Sigmoid colon (tissue), 7 donors: ENCODE measurements around the gene ASB4. TPM values are rescaled to one million over a fixed set of nuclear protein-coding genes. Genes with fewer than 3 reads are reported as not detected.

Source experiments
- DNase-seq: peaks from one replicate; pipeline ENCODE4 v3.0.0-alpha.2; 2019
- H3K27ac ChIP-seq, 4 donors: fragments of 200-600 bp; sonication (generic); one replicate each; pipeline ENCODE4 v1.5.1; 2016 to 2019; ENCODE audit warnings: mild to moderate bottlenecking in 1 of 4
- H3K27me3 ChIP-seq, 3 donors: fragments of 200-600 bp; sonication (generic); one replicate each; pipeline ENCODE4 v1.5.1; 2019; ENCODE audit warnings: mild to moderate bottlenecking in 1 of 3
- H3K36me3 ChIP-seq, 4 donors: fragments of 200-600 bp; sonication (generic); one replicate each; pipeline ENCODE4 v1.5.1; 2016 to 2019
- H3K4me1 ChIP-seq, 4 donors: fragments of 200-600 bp; sonication (generic); one replicate each; pipeline ENCODE4 v1.5.1; 2017 to 2019
- H3K4me3 ChIP-seq, 4 donors: fragments of 200-600 bp; sonication (generic); one replicate each; pipeline ENCODE4 v1.5.1; 2017 to 2019; ENCODE audit warnings: mild to moderate bottlenecking in 2 of 4, moderate library complexity in 1 of 4
- H3K9me3 ChIP-seq, 4 donors: fragments of 200-600 bp in 3 of 4; sonication (generic) in 3 of 4; one replicate each; pipeline versions ENCODE4 v1.5.1 to v1.6.1; 2013 to 2019
- EP300 ChIP-seq, 4 donors: sonication (generic); formaldehyde crosslinking; IDR thresholded peaks; one replicate each; pipeline ENCODE4 v1.6.1; 2017; ENCODE audit warnings: antibody characterized with exemption in 4 of 4
- POLR2A ChIP-seq, 2 donors: fragments of 450-650 bp; IDR thresholded peaks; one replicate each; pipeline ENCODE4 v1.6.1; 2016; ENCODE audit warnings: antibody characterized with exemption in 2 of 2, mild to moderate bottlenecking in 2 of 2, moderate library complexity in 2 of 2
- POLR2AphosphoS5 ChIP-seq, 4 donors: sonication (generic); formaldehyde crosslinking; IDR thresholded peaks; one replicate each; pipeline ENCODE4 v1.6.1; 2017; ENCODE audit warnings: antibody characterized with exemption in 4 of 4
- WGBS, 2 donors: extraction: QIAGEN DNeasy Blood & Tissue Kit; methylation state at CpG; one replicate each; pipeline ENCODE4 v1.1.7; 2013; 5-methylcytosine and 5-hydroxymethylcytosine counted together
- intact Hi-C: fragments of 100-400 bp; cut with DNase I; formaldehyde crosslinking; loops from one replicate; pipeline ENCODE4 v1.15.1; 2023
- polyA plus RNA-seq, 3 donors: library from polyadenylated mRNA; stranded (reverse); fragments of 200-250 nt; gene quantifications; one replicate each; pipeline ENCODE4 v1.2.3, GENCODE V29; 2013
- total RNA-seq, 4 donors: library from RNA; depleted of rRNA; stranded (reverse); fragments of >200 nt; gene quantifications; one replicate each; pipeline ENCODE4 v1.1.0, GENCODE V29; 2016
- TF ChIP-seq, protein P1 (sequence below), 4 experiments: fragments of 450-650 bp in 3 of 4; fragments of 200-600 bp in 1 of 4; IDR thresholded peaks; one replicate each; pipeline ENCODE4 v1.5.1; 2016 to 2019; ENCODE audit warnings: antibody characterized with exemption in 4 of 4, mild to moderate bottlenecking in 3 of 4, moderate library complexity in 2 of 4
- donor health status: healthy with polysubstance abuse.
- donor health status: Bipolar disorder and iron deficiency.
- donor health status: healthy.

Gene ASB4
- total and polyA plus RNA-seq, 7 donors: 0.19 TPM; not detected in 6

DNA sequence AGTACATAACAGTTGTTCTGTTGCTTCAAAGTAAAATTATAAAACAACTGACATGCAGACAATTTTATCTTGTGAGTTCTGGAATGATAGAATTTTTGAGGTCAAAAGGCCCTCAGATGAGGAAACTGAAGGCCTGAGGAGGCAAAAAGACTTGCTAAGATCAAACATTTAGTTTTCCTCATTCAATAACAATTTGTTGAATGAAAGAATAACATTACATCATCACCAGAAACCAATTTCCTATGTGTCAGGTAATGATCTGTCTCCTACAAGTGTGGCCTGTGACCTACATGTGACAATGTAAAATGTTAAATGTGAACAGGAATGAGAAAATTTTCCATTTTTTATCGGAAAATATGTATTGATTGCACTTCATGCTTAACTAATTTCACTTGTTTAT is 16.6 kb upstream of the ASB4 start:
- WGBS, 2 donors: 93 to 96% methylated on average over 1 of the region's 1 CpG
- no peaks in the 10 kb centered on the region for H3K9me3 ChIP-seq
- TF ChIP-seq POLR2AphosphoS5 (IDR thresholded peaks at IDR 0.05) (no peak), EP300 (IDR thresholded peaks at IDR 0.05) (no peak), POLR2A (IDR thresholded peaks at IDR 0.05) (no peak)
- TF ChIP-seq, protein P1, sequence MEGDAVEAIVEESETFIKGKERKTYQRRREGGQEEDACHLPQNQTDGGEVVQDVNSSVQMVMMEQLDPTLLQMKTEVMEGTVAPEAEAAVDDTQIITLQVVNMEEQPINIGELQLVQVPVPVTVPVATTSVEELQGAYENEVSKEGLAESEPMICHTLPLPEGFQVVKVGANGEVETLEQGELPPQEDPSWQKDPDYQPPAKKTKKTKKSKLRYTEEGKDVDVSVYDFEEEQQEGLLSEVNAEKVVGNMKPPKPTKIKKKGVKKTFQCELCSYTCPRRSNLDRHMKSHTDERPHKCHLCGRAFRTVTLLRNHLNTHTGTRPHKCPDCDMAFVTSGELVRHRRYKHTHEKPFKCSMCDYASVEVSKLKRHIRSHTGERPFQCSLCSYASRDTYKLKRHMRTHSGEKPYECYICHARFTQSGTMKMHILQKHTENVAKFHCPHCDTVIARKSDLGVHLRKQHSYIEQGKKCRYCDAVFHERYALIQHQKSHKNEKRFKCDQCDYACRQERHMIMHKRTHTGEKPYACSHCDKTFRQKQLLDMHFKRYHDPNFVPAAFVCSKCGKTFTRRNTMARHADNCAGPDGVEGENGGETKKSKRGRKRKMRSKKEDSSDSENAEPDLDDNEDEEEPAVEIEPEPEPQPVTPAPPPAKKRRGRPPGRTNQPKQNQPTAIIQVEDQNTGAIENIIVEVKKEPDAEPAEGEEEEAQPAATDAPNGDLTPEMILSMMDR (IDR thresholded peaks at IDR 0.05): no peak
- intact Hi-C loops: no loop called here
- no peaks in the 10 kb centered on the region for H3K4me1 ChIP-seq
- no peak overlapping the region for H3K27ac ChIP-seq
- no peak overlapping the region for H3K4me3 ChIP-seq
- no peak for DNase-seq
- H3K36me3 ChIP-seq: no peaks in the 10 kb centered on the region
- H3K27me3 ChIP-seq: no peaks in the 10 kb centered on the region

DNA sequence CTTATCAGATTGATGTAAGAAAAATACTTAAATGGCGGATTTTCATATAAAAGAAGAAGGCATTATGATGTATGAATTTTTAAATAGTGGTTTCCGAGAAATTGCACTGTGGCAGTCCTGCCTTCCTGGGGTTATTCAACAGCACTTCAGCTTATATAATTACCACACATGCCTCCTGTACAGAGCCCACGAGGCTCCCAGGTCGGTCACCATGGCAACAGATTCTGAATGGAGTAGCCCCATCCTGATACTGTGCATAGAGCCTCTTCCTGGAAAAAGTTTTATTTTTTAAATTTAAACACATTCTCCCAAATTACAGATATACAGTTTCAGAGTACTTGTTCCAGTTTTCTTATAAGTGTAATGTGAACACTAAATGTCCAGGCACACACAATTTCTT is 15.9 kb upstream of the ASB4 start:
- H3K27ac ChIP-seq: no peak overlapping the region
- TF ChIP-seq EP300 (IDR thresholded peaks at IDR 0.05): no peak
- TF ChIP-seq POLR2A (IDR thresholded peaks at IDR 0.05): no peak
- TF ChIP-seq POLR2AphosphoS5 (IDR thresholded peaks at IDR 0.05): no peak
- TF ChIP-seq, protein P1 (IDR thresholded peaks at IDR 0.05): no peak
- H3K4me3 ChIP-seq: no peak overlapping the region
- DNase-seq: no peak
- no peaks in the 10 kb centered on the region for H3K9me3 ChIP-seq
- 73 to 79% methylated on average over 4 of the region's 4 CpGs for WGBS, 2 donors
- intact Hi-C loops: loop anchor here (10.0 kb wide), 3 partner anchors 75 to 1365 kb away; partner anchors contain the start of gene PON3
- no peaks in the 10 kb centered on the region for H3K4me1 ChIP-seq
- no peaks in the 10 kb centered on the region for H3K36me3 ChIP-seq
- H3K27me3 ChIP-seq: no peaks in the 10 kb centered on the region

DNA sequence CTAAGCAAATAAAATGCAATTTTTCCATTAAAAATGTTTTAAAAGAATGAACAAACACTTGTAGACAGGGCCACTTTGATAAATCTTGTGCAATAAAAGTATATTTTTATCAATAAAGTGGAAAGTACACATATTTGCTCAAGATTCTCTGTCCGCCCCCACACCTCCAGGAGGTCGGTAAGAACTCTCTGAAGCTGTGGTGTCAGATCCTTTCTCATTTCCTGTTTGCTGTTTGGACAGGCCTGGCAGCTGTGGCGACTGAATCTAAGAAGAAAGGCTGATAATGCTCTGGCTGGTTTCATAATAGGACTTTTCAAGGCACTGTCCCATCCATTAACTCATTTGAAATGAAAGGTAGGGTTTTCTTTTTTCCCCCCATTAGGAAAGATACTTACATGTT is 15.3 kb upstream of the ASB4 start:
- intact Hi-C loops: loop anchor here (10.0 kb wide), 3 partner anchors 76 to 1366 kb away; partner anchors contain the start of gene PON3
- Histone ChIP-seq H3K4me3 (no peak overlapping the region), H3K4me1 (no peaks in the 10 kb centered on the region), H3K27ac (no peak overlapping the region), H3K36me3 (no peaks in the 10 kb centered on the region), H3K27me3 (no peaks in the 10 kb centered on the region), H3K9me3 (no peaks in the 10 kb centered on the region)
- no peak for DNase-seq
- WGBS, 2 donors: 6 to 16% methylated on average over 3 of the region's 3 CpGs
- TF ChIP-seq, protein P1 (IDR thresholded peaks at IDR 0.05): no peak
- no peak for TF ChIP-seq POLR2A (IDR thresholded peaks at IDR 0.05)
- no peak for TF ChIP-seq EP300 (IDR thresholded peaks at IDR 0.05)
- no peak for TF ChIP-seq POLR2AphosphoS5 (IDR thresholded peaks at IDR 0.05)

DNA sequence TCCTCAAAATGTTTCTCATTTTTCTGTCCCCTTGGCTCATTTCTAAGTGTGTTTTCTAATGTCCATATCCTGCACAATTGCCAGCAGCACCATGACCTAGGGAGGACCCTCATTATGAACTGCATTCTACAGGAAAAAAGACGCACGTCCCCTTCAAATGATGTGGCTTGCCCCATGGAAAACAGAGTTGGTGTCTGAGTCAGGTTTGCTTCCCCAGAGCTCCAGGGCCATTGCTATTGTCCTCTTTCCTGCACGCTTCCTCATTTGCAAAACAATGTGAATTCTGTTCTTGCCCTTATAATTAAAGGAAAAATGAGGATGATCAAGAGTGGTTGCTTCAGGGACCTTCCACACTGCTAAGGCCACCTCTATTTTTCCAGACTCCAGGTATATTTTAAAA is 14.7 kb upstream of the ASB4 start:
- TF ChIP-seq POLR2AphosphoS5 (IDR thresholded peaks at IDR 0.05): no peak
- Histone ChIP-seq H3K4me3 (no peak overlapping the region), H3K27ac (no peak overlapping the region), H3K4me1 (no peaks in the 10 kb centered on the region), H3K27me3 (no peaks in the 10 kb centered on the region), H3K9me3 (no peaks in the 10 kb centered on the region), H3K36me3 (no peaks in the 10 kb centered on the region)
- DNase-seq: no peak
- 92 to 96% methylated on average over 3 of the region's 3 CpGs for WGBS, 2 donors
- intact Hi-C loops: loop anchor here (10.0 kb wide), 3 partner anchors 76 to 1366 kb away; partner anchors contain the start of gene PON3

DNA sequence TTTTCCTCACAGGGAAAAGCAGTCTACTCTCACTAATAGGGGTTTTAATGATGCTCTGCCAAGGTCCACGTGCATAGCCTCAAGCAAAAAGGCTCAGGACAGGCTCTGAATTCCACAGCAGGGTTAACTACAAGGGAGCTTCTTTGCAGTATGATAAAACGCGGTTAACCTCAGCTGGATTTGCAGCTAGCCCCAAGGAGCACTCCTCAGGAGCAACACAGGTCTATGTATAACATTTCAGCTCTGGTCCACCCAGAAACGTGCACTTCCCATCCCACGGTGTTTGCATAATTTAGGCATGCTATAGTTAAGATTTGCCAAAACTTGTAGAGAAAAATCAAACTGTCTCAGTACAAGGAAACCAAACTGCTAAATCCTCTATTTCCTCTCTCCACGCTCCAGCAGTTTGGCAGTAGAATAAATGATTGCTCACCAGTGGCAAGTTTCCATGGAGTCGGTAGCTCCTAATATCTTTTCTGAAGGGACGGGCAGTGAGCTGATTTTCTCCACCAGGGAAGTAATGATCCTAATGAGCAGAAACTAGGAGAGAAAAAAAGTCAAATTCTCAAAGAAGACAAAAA is 13.1 kb upstream of the ASB4 start:
- H3K4me1 ChIP-seq: no peaks in the 10 kb centered on the region
- H3K9me3 ChIP-seq: no peaks in the 10 kb centered on the region
- no peaks in the 10 kb centered on the region for H3K27me3 ChIP-seq
- no peak overlapping the region for H3K27ac ChIP-seq
- 72 to 81% methylated on average over 8 of the region's 8 CpGs for whole genome bisulfite sequencing, 2 donors
- no peaks in the 10 kb centered on the region for H3K36me3 ChIP-seq
- TF ChIP-seq POLR2AphosphoS5 (IDR thresholded peaks at IDR 0.05) (no peak), POLR2A (IDR thresholded peaks at IDR 0.05) (no peak), EP300 (IDR thresholded peaks at IDR 0.05) (no peak)
- TF ChIP-seq, protein P1 (IDR thresholded peaks at IDR 0.05): no peak
- H3K4me3 ChIP-seq: no peak overlapping the region
- intact Hi-C loops: loop anchor here (10.0 kb wide), 3 partner anchors 78 to 1368 kb away; partner anchors contain the start of gene PON3
- DNase-seq: no peak
